HG02798 (cell line): Measurements from ENCODE around the gene IFNGR1.
"Not testable (repeated sequence)": the region's sequence is repeated elsewhere in the genome, so short reads cannot be mapped to it uniquely, and the experiment has no call there.

Experiments
- ATAC-seq: cut with Tn5 transposase; IDR thresholded peaks from one replicate; pipeline ENCODE4 v1.9.1; 2021; ENCODE audit warnings: mild to moderate bottlenecking; ENCODE audit not compliant: unreplicated experiment, poor library complexity

IFNGR1 gene

DNA sequence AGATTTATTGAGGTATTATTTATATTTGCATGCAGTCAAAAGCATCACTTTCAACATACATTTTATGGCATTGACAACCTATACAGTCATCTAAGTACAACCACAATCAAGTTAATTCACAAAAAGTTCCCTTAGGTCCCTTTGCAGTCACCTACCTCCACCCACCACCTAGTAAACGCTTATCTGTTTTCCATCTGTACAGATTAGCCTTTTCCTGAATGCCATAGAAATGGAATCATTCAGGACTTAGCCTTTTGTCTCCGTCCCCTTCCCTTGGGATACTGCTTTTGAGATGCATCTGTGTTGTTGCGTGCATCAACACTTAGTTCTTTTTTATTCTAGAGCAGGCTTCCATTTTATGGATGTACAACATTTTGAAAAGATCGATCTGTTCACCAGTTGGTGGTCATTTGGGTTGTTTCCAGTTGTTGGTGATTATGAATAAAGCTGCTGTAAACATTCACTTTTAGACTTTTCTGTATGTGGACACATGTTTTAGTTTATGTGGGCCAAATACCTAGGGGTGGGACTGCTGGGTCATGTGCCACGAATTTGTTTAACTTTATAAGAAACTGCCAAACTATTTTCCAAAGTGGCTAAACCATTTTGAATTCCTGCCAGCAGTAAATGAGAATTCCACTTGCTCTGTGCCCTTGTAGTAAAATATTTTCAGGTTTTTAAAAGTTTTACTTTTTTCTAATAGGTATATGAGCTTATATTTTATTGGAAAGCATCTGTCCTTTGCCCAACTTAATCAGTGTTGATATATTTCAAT, 17.6 kb upstream of the IFNGR1 start:
- no peak for ATAC-seq

DNA sequence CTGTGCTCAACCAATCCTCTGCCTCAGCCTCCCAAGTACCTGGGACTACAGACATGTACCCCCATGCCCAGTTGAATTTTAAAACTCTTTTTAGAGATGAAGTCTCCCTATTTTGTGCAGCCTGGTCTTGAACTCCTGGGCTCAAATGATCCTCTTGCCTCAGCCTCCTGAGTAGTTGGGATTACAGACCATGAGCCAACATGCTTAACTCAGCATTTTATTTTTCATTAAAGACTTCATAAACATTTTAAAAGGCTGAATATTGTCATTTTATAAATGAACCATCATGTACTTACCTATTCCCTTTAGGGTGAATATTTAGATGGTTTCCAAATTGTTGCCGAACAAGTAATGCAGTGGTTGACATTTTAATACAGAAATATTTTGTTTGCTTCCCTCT, 16.5 kb upstream of the IFNGR1 start:
- ATAC-seq: no peak

DNA sequence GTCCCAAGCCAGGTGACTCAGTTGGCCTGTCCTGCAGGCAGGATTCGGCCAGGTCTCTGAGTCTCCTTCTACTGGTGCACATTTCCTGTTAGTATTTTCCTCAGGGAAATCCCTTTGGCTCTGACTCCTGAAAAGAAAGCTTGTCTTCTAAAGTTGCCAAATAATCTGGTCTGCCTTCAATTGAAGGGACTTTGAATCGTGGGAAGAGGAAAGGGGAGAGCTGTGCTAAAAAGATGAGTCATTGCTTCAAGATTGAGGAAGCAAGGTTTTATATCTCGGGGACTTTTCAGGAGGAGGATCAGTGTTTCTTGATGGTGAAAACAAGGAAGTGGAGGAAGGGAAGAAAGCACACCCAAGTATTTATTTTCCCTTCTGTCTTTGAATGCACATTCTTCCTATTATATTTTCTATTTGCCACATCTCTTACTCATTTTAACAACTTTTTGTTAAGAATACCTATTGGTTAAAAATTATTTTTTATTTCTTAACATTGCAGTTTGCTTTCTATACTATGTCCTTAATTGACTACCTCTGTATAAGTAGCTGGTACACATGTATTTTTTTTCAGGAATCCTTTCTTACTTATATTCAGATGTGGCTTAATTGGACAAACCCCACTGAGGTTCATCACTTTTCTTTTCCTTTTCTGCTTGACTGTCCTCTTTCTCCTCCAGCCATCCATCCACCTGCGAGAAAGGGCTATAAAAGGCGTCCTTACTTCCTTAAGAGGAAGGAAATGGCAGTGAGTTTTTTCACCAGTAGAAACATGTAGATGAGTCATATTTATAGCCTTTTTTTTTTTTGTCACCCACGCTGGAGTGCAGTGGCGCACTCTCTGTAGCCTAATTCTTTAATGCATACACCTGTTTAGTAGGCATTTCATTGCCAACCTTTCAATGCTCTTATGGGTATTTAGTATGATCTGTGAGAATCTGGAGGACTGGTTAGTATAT, 15.0 kb upstream of the IFNGR1 start:
- peak; percentile 56 for ATAC-seq

DNA sequence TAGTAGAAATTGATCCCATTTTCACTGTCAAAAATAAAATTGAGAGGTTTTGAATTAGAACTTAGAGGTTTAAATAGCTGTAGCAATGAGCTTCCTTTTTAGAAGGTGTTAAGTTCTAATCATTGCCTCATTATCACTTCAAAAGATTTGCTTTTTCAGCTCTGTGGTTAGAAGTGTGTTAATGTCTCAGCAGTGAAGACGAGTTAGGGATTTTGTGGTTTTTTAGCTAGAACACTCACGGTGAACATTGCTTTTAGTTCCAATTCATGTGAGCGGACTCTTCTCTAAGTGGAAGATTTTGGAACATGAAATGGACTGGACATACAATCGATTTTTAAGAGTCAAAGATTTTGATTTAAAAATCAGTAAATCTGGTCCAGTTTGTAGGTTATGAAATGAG, 12.7 kb upstream of the IFNGR1 start:
- ATAC-seq: no peak

DNA sequence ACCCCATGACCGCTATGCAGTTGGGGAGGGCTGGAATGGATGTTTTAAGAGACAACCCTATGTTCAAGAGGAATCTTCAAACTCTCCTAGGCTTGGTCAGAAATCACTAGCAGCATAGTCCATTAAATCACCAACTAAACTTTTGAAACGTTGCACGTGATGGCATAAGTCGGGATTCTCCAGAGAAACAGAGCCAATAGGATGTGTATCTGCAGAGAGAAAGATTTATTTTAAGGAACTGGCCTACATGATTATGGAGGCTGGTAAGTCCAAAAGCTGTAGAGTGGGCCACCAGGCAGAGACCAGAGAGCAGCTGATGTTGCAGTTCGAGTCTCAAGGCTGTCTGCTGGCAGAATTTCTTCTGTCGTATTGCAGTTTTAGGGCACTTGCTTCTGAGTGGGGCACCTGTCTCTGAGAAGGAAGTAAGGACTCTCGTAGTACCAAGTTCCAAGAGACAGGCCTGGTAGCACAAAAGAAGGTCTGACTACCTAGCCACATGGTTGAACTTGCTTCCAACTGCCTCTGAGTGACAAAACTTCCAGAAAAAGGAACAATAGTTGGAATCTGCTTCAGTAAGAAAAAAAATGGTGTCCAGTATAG, 11.9 kb upstream of the IFNGR1 start:
- no peak for ATAC-seq

DNA sequence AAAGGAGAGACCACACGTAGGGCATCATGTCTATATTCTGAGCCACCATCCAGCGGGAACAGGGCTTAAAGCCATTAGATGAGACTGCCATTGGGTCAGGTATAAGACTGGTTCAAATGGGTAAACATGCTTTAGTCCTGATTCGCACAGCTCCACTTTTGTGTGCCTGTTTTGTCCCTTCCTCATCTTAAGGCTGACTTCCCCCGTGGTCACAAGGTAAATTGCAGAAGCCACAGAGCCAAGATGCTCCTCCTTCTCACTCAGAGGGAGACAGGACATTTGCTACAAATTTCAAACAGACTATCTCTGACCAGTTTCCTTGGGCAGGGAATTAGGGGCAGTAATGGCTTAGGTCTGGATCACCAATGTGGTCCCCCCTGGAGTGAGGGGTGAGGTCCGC, 11.4 kb upstream of the IFNGR1 start:
- no peak for ATAC-seq

DNA sequence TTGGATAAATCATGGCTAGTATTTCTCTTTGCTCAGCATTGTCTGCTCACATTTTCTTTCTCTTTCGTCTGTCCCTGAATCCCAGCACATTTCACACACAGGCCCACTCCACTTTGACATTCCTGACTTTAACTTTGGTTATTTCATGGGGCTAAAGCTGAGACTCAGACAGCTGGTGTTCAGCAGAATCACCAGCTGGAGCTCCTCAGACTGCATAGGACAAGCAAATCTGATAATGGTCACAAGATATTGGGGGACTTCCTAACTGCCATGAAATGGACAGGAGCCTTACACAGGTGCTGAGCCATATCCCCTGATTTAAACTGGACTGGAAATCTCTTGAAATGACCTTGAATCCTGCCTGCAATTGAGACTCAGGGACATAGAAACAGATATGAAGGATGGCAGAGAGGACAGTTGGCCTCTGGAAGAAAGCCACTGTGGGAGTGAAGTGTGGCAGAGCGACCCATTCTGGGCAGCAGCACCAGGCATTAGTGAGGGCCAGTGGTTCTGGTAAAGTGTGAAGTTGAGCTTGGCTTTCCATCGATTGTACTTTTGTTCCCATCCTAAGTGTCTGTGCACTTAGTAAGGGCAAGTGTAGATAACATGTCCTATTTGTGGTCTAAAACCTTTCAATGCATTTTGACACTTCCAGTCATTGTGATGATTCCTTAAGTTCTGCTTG, 10.0 kb upstream of the IFNGR1 start:
- no peak for ATAC-seq

DNA sequence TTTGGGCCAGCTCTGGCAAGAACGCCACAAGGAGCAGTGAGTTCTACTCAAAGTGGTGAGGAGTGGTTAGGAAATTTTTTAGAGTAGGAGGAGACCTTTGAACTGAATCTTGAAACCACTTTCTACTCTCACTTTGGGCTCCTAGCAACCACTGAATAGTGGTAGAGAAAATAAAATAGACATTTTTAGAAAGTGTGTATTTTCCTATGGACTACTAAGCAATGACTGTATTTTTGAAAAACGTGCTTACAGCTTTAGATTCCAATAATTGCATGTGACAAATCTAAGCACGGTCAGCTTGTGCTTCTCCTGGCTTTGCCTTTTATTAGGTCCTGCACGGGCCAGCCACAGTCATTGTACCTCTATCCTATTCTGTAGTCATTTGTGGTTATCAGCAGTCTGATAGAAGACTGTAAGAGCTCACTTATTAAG, 8.7 kb upstream of the IFNGR1 start:
- ATAC-seq: peak; percentile 62

DNA sequence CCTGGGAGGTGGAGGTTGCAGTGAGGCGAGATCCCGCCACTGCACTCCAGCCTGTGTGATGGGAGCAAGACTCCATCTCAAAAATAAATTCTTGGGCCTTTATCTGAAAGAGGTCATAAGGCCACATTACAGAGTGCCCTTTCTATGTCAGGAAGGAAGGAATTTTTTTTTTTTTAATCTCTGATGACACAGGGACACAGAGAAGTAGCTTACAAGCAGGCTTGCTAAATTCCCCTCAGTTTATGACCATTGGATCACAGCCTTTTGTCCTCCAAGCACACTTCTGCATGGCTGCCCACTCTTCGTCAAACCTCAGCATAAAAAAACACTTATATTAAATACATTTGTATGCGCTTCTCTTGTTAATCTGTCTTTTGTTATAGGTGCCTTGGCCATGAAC, 7.5 kb upstream of the IFNGR1 start:
- no peak for ATAC-seq

DNA sequence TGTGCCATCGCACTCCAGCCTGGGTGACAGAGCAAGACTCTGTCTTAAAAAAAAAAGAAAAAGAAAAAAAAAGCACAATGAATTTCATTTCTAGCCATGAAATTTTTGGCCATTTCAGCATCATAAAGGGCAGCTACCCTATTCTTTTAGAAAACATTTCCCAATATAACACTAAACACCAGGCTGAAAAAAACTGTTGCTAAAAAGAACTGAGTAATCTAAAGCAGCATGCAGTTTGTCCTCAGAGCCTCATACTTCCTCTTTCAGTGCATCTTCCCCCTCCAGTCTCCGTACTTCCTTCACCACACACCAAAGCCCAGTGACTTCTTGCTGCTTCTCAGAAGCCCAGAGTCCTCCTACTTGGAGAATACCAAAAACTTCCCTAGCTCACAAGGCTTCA, 5.6 kb upstream of the IFNGR1 start:
- peak; percentile 67 for ATAC-seq

DNA sequence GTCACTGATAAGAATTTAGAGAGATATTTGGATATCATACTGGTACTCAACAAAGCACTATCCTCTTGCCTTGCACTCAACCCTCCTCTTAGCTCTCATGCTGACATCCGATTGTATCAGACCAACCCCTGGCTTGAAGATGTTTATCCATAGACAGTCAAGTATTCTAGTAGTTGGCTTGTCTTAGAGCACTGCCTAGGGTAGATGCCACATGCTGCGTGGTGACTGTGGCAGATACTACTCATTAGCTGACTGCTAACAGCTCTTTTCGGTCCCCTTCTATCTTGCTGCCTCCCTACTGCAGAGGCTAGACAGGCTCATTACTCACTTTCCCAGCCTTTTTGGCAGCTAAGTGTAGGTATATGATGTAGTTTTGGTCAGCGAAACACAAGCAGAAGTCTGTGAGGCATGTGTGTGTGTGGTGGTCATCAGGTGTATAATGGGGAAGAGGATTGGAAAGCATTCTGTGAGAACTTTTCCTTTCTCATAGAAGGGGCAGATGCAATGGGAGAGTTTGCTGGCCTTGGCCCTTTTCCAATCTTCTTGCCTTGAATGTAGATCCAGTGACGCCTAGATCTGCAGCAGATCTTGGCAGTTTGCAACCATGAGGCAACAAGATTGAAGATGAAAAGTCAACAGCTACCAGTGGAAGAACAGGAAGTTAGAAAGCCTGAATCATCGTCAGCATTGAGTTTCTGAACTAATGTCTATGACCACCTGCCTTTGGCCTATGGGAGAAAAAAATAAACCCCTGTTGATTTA, 4.4 kb upstream of the IFNGR1 start:
- ATAC-seq: no peak

DNA sequence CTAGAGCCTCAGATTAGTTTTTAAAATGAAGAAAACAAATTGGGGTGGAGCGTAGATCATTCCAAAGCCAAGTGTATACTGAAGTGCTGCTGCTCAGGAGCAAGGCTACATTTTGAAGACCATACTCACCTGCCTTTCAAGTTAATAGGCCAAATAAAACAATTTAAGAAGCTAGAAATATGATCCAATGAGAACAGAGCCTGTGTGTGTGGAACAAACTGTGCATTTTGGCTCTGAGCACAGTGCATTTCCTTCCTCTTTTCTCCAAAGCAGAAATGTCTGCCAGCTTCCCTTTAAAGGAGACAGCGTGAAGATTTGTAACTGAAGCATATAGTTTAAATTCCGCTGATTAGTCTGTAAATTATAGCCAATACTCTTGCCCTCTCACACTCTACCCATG, 3.2 kb upstream of the IFNGR1 start:
- no peak for ATAC-seq

DNA sequence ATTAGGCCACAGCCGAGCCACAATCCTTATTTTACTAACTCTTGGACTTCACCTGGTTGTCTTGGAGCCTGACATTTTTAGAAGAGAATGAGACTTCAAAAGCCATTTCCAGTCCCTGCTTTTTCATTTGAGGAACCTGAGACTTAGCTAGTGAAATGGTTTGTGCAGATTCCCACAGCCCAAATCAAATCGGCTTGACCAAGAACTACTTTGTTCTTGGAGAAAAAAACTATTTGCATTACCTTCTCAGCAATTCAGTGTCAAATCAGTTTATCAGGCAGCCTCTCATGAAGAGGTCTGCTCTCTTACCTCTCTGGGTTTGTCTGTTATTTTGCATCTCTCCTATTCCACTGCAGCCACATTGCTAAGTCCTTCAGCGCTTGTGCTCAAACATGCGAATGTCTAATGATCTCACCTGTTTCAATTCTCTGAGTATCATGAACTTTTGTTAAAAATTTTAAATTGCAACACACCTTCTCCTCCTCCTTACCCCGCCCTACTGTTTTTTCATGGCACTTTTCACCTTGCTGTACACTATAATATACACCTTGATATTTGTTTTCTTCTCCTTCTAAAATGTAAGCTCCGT, 573 bp upstream of the IFNGR1 start:
- peak; percentile 11 for ATAC-seq

DNA sequence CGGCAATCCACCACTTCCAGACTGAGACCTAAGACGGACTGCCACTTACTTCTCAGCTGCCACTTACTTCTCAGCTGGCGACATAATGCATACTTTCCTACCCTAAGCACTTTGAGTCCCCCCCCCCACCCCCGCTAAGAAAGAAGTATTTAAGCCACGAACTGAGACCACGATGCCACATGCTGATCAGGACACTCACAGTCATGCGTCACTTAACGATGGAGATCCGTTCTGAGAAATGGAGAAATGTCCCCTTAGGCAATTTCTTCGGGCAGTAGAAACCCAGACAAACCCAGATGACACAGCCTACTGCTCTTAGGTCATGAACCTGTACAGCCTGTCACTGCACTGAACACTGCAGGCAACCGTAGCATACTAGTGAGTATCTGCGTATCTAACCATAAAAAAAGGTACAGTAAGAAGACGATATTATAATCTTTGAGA, 690 bp downstream of the IFNGR1 start:
- peak; percentile 39 for ATAC-seq

DNA sequence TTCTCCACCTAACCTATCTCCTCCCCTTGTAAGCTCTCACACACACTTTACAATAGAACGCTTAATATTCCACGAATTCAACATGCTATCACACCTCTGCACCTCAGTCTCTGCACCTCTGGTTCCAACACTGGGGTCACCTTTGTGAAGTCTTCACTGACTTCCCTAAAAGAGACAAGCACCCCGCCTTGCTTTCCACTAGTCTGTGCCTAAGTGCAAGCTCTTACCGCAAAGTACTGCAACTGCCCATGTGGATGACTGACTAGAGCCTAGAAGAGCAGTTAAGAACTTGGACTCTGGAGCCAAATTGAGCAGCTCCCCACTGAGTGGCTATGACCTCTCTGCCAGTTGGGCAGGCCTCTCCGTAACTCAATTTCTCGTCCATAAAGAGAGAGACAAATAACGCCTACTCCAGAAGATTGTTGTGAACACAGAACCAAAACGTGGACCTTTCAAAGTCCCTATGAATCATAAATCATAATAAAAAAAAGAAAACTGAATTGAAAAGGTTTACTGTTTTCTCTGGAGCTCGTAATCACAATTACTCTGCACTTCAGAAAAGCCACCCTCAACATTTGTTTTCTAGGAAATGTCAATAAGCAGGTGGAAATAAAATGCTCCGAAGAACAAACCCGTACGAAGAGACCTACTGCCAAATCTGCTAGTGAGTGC, 1.2 kb downstream of the IFNGR1 start:
- ATAC-seq: peak; percentile 15

DNA sequence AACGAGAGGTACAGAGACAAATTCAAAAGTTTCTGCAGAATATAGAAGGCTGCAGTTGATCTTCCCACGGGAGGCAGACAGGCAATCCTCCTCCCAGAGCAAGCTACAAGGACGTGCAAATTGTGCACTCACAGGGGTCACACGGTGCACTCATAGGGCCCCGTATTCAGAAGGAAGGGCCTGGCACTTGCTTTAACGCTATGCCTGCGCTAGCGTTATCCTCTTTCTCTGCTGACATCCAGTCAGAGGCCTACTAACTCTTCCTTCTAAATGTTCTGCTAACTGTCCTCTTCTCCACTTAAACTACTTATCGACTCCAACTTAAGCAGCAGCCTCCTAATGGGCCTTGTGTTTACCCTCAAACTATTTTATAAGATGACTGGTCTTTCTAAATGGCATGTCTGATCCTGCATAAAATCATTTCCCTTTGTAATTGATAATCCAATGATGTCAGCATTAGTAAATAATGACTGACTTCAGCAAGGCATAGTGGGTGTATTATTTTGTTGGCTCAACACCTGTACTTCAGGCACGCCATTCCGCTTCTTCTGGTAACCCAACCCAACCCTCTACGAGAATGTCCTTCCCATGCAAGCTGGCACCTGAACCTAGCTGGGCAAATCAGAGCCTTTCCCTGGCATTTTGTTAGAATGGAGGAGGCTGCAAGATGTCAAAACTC, 2.2 kb downstream of the IFNGR1 start:
- no peak for ATAC-seq

DNA sequence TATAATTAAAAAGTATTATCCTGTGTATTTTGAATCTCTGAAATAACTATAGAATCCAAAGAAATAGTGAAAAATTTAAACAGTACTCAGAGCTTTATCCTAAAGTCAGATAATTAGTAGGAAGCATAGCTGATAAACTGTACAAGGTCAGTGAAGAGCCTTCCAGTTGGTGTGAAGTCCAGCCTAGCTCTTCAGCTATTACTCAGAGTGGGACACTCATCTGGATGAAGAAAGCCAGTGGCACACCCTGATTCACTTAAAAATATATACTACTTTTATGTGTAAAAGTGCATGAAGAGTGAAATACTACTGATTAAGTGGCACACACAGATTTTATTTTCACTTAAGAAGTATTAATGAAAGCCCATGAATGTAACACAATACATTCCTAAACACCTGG, 3.1 kb downstream of the IFNGR1 start:
- ATAC-seq: no peak

DNA sequence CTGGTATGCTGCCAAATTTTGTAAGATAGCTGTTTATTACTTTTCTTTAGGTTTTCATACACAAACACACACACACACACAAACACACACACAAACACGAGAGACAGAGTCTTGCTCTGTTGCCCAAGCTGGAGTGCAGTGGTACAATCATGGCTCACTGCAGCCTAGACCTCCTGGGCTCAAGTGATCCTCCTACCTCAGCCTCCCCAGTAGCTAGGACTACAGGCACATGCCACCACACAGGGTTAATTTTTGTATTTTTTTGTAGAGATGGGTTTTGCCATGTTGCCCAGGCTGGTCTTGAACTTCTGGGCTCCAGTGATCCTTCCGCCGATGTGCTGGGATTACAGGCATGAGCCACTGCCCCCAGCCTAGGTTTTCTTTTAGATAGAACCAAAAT, 3.6 kb downstream of the IFNGR1 start:
- not testable (repeated sequence) for ATAC-seq
